Mononuclear cell (primary cell): ENCODE measurements around the gene RPS10. TPM values are rescaled to one million over a fixed set of nuclear protein-coding genes. Genes with fewer than 3 reads are reported as not detected.
A peak's percentile ranks its signal among the peaks of the same experiment; 100 is the strongest.

Source experiments
- H3K27me3 ChIP-seq: 2 replicates; pipeline ENCODE4 v1.6.0; 2011; ENCODE audit warnings: low read length, control low read depth; ENCODE audit not compliant: insufficient read depth
- H3K4me1 ChIP-seq: 2 replicates; pipeline ENCODE4 v1.5.1; 2011; ENCODE audit warnings: mild to moderate bottlenecking, low read length, control low read depth; ENCODE audit not compliant: insufficient read depth
- H3K4me3 ChIP-seq: 2 replicates; pipeline ENCODE4 v1.5.1; 2011; ENCODE audit warnings: mild to moderate bottlenecking, low read length, moderate library complexity
- H3K9me3 ChIP-seq: 2 replicates; pipeline ENCODE4 v1.5.1; 2011; ENCODE audit warnings: low read depth, mild to moderate bottlenecking, control low read depth, low read length
- total RNA-seq: library from RNA; depleted of rRNA; stranded (reverse); fragments of >200 nt; gene quantifications from one replicate; pipeline ENCODE4 v1.2.3, GENCODE V29; 2012

Gene RPS10
- total RNA-seq, result 4,222 TPM

- no peaks in the 10 kb centered on the region for H3K9me3 ChIP-seq
- peak within 1 kb of the TSS; percentile 62 for H3K4me3 ChIP-seq
- H3K4me1 ChIP-seq, result peaks cover 24% of the 10 kb centered on the region
- H3K27me3 ChIP-seq, result no peaks in the 10 kb centered on the region
These were observed at the start of gene RPS10 for GRCh38 chr6:34425498-34426410. Gene RPS10 (minus strand): TSS chr6:34426069. CDS start chr6:34425221, 848 bp downstream.

- Histone ChIP-seq H3K9me3 (no peaks in the 10 kb centered on the region), H3K27me3 (no peaks in the 10 kb centered on the region), H3K4me3 (no peak overlapping the region), H3K4me1 (no peaks in the 10 kb centered on the region)
These were observed 49.4 kb upstream of the RPS10 start for GRCh38 chr6:34475238-34475682.

GRCh38 chr6:34474754-34475153 lies 48.9 kb upstream of the RPS10 start:
- no peak overlapping the region for H3K4me3 ChIP-seq
- no peaks in the 10 kb centered on the region for H3K9me3 ChIP-seq
- no peaks in the 10 kb centered on the region for H3K4me1 ChIP-seq
- H3K27me3 ChIP-seq, result no peaks in the 10 kb centered on the region

- no peaks in the 10 kb centered on the region for H3K4me1 ChIP-seq
- no peak overlapping the region for H3K4me3 ChIP-seq
- H3K27me3 ChIP-seq, result no peaks in the 10 kb centered on the region
- H3K9me3 ChIP-seq, result no peaks in the 10 kb centered on the region
These were observed 48.1 kb upstream of the RPS10 start for GRCh38 chr6:34473967-34474366.

GRCh38 chr6:34472425-34472824 lies 46.6 kb upstream of the RPS10 start:
- peaks cover 9% of the 10 kb centered on the region for H3K4me1 ChIP-seq
- no peaks in the 10 kb centered on the region for H3K9me3 ChIP-seq
- H3K27me3 ChIP-seq, result no peaks in the 10 kb centered on the region
- H3K4me3 ChIP-seq, result no peak overlapping the region

- Histone ChIP-seq H3K27me3 (peaks cover 11% of the 10 kb centered on the region), H3K4me3 (no peak overlapping the region), H3K9me3 (no peaks in the 10 kb centered on the region), H3K4me1 (peaks cover 12% of the 10 kb centered on the region)
These were observed 43.6 kb upstream of the RPS10 start for GRCh38 chr6:34469499-34469898.

- Histone ChIP-seq H3K4me3 (no peak overlapping the region), H3K27me3 (peaks cover 19% of the 10 kb centered on the region), H3K9me3 (no peaks in the 10 kb centered on the region), H3K4me1 (peaks cover 12% of the 10 kb centered on the region)
These were observed 42.6 kb upstream of the RPS10 start for GRCh38 chr6:34468378-34468892.

GRCh38 chr6:34466242-34467185 lies 40.6 kb upstream of the RPS10 start:
- Histone ChIP-seq H3K9me3 (no peaks in the 10 kb centered on the region), H3K4me3 (no peak overlapping the region), H3K27me3 (peaks cover 21% of the 10 kb centered on the region), H3K4me1 (peaks cover 12% of the 10 kb centered on the region)

GRCh38 chr6:34465531-34466241 lies 39.8 kb upstream of the RPS10 start, which contains the start of gene PACSIN1:
Gene PACSIN1 (plus strand): TSS chr6:34466076. CDS start chr6:34526306, 60,230 bp downstream.
- Histone ChIP-seq H3K27me3 (peaks cover 21% of the 10 kb centered on the region), H3K4me3 (no peak within 1 kb of the TSS), H3K4me1 (peaks cover 12% of the 10 kb centered on the region), H3K9me3 (no peaks in the 10 kb centered on the region)

GRCh38 chr6:34463849-34464248 lies 38.0 kb upstream of the RPS10 start:
- Histone ChIP-seq H3K4me3 (no peak overlapping the region), H3K9me3 (no peaks in the 10 kb centered on the region), H3K4me1 (peaks cover 12% of the 10 kb centered on the region), H3K27me3 (peaks cover 21% of the 10 kb centered on the region)

- H3K9me3 ChIP-seq, result no peaks in the 10 kb centered on the region
- peaks cover 7% of the 10 kb centered on the region for H3K4me1 ChIP-seq
- H3K27me3 ChIP-seq, result peaks cover 21% of the 10 kb centered on the region
- H3K4me3 ChIP-seq, result no peak overlapping the region
These were observed 37.4 kb upstream of the RPS10 start for GRCh38 chr6:34463299-34463698.

GRCh38 chr6:34462551-34462971 lies 36.7 kb upstream of the RPS10 start:
- H3K4me3 ChIP-seq, result no peak overlapping the region

GRCh38 chr6:34462010-34462409 lies 36.1 kb upstream of the RPS10 start:
- Histone ChIP-seq H3K4me3 (no peak overlapping the region), H3K27me3 (peaks cover 21% of the 10 kb centered on the region), H3K4me1 (peaks cover 3% of the 10 kb centered on the region)

More at GRCh38 chr6:34462551-34462971, 36.7 kb upstream of the RPS10 start:
- Histone ChIP-seq H3K27me3 (peaks cover 21% of the 10 kb centered on the region), H3K9me3 (no peaks in the 10 kb centered on the region), H3K4me1 (peaks cover 3% of the 10 kb centered on the region)

GRCh38 chr6:34460796-34461507 lies 35.1 kb upstream of the RPS10 start:
- no peaks in the 10 kb centered on the region for H3K9me3 ChIP-seq
- no peak overlapping the region for H3K4me3 ChIP-seq
- H3K4me1 ChIP-seq, result peaks cover 3% of the 10 kb centered on the region
- peaks cover 18% of the 10 kb centered on the region for H3K27me3 ChIP-seq

More at GRCh38 chr6:34462010-34462409, 36.1 kb upstream of the RPS10 start:
- no peaks in the 10 kb centered on the region for H3K9me3 ChIP-seq
